ENCODE results near the gene EVL. TPM values are rescaled to one million over a fixed set of nuclear protein-coding genes. Genes with fewer than 3 reads are reported as not detected.
"Not testable (repeated sequence)": the region's sequence is repeated elsewhere in the genome, so short reads cannot be mapped to it uniquely, and the experiment has no call there.

Gene EVL
- total and polyA plus RNA-seq, 2 donors from 2014 or later = 54.8 to 84.1 TPM

GRCh38 chr14:100028990-100029677, 36.1 kb upstream of the EVL start:
- Histone ChIP-seq H3K4me3 (ENCODE audit: low read length in 3 of 3) (no peak overlapping the region), H3K36me3 (ENCODE audit: control insufficient read depth in 2 of 3, insufficient read depth in 3 of 3, low read length in 3 of 3) (no peaks in the 10 kb centered on the region), H3K4me1 (ENCODE audit: control insufficient read depth in 2 of 3, insufficient read depth in 2 of 3, low read depth in 1 of 3, low read length in 3 of 3) (peaks cover 0 to 29% (median 17%) of the 10 kb centered on the region in 3 donors), H3K27ac (ENCODE audit: low read depth in 2 of 2, low read length in 2 of 2) (no peak overlapping the region), H3K9ac (ENCODE audit: low read length in 3 of 3) (no peak overlapping the region), H3K27me3 (ENCODE audit: control insufficient read depth, insufficient read depth, low read length) (no peaks in the 10 kb centered on the region), H3K9me3 (ENCODE audit: control insufficient read depth in 2 of 3, insufficient read depth in 1 of 3, low read length in 3 of 3) (no peaks in the 10 kb centered on the region)
- no peak for TF ChIP-seq CTCF (IDR thresholded peaks at IDR 0.05; ENCODE audit: borderline replicate concordance, extremely low read depth, insufficient read depth)
- DNase-seq (no peak), FAIRE-seq (no peak)
- intact Hi-C loops (cut with DNase I) = no loop called here

GRCh38 chr14:100030006-100030405, 35.2 kb upstream of the EVL start:
- H3K27me3 ChIP-seq (ENCODE audit: control insufficient read depth, insufficient read depth, low read length); H3K4me3 ChIP-seq (ENCODE audit: low read length in 3 of 3); FAIRE-seq; H3K9me3 ChIP-seq (ENCODE audit: control insufficient read depth in 2 of 3, insufficient read depth in 1 of 3, low read length in 3 of 3); H3K9ac ChIP-seq (ENCODE audit: low read length in 3 of 3); intact Hi-C loops (cut with DNase I); DNase-seq; H3K27ac ChIP-seq (ENCODE audit: low read depth in 2 of 2, low read length in 2 of 2); H3K36me3 ChIP-seq (ENCODE audit: control insufficient read depth in 2 of 3, insufficient read depth in 3 of 3, low read length in 3 of 3): not testable (repeated sequence)
- peaks cover 0 to 21% (median 17%) of the 10 kb centered on the region in 3 donors for H3K4me1 ChIP-seq (ENCODE audit: control insufficient read depth in 2 of 3, insufficient read depth in 2 of 3, low read depth in 1 of 3, low read length in 3 of 3)

GRCh38 chr14:100030452-100031153, 34.6 kb upstream of the EVL start:
- Histone ChIP-seq H3K4me3 (ENCODE audit: low read length in 3 of 3) (no peak overlapping the region), H3K9ac (ENCODE audit: low read length in 3 of 3) (no peak overlapping the region), H3K9me3 (ENCODE audit: control insufficient read depth in 2 of 3, insufficient read depth in 1 of 3, low read length in 3 of 3) (no peaks in the 10 kb centered on the region), H3K27ac (ENCODE audit: low read depth in 2 of 2, low read length in 2 of 2) (no peak overlapping the region), H3K4me1 (ENCODE audit: control insufficient read depth in 2 of 3, insufficient read depth in 2 of 3, low read depth in 1 of 3, low read length in 3 of 3) (peaks cover 0 to 18% (median 17%) of the 10 kb centered on the region in 3 donors), H3K36me3 (ENCODE audit: control insufficient read depth in 2 of 3, insufficient read depth in 3 of 3, low read length in 3 of 3) (no peaks in the 10 kb centered on the region), H3K27me3 (ENCODE audit: control insufficient read depth, insufficient read depth, low read length) (no peaks in the 10 kb centered on the region)
- FAIRE-seq (no peak), DNase-seq (no peak)
- intact Hi-C loops (cut with DNase I) = no loop called here
- no peak for TF ChIP-seq CTCF (IDR thresholded peaks at IDR 0.05; ENCODE audit: borderline replicate concordance, extremely low read depth, insufficient read depth)

DNA sequence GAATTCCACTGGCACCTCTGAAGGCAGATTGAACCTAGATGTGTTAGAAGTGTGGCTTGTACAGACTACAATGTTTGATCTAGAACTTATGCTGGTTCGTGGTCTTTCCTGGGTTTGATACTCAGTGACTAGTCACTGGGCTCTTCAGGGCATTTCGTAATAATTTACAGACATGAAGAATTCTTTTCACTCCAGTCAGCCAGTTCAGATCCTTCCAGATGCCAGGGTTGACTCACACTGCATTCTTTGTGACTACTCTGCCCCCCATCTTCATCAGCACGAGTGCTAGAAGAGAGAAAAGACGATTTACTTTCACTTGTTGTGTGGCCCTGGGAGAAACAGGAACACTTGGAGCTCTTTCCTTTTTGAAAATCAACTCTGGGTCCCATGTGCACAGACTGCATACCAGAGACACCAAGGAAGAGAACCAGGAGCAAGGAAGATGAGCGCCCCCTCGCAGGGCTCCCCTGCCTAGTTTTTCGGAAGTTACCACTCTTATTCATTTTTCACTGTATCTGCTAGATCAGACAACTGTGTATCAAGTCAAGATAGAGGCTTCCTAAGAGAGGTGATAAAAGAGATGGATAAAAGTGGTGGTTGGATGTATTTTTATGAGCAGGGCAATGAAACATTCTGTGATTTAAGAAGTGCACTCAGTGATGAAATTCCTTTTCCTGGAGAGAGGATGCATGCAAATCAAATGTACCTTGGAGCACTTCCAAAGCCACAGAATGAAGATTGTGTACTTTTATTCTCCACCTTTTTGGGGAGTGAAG, 33.5 kb upstream of the EVL start:
- Histone ChIP-seq H3K9me3 (ENCODE audit: control insufficient read depth in 2 of 3, insufficient read depth in 1 of 3, low read length in 3 of 3) (no peaks in the 10 kb centered on the region), H3K27ac (ENCODE audit: low read depth in 2 of 2, low read length in 2 of 2) (peak overlapping the region in 1 of 2 donors; percentile 40), H3K4me1 (ENCODE audit: control insufficient read depth in 2 of 3, insufficient read depth in 2 of 3, low read depth in 1 of 3, low read length in 3 of 3) (peaks cover 0 to 17% (median 16%) of the 10 kb centered on the region in 3 donors), H3K4me3 (ENCODE audit: low read length in 3 of 3) (peak overlapping the region in 1 of 3 donors; percentile 25), H3K27me3 (ENCODE audit: control insufficient read depth, insufficient read depth, low read length) (no peaks in the 10 kb centered on the region), H3K9ac (ENCODE audit: low read length in 3 of 3) (no peak overlapping the region), H3K36me3 (ENCODE audit: control insufficient read depth in 2 of 3, insufficient read depth in 3 of 3, low read length in 3 of 3) (no peaks in the 10 kb centered on the region)
- intact Hi-C loops (cut with DNase I) = no loop called here
- TF ChIP-seq CTCF (IDR thresholded peaks at IDR 0.05; ENCODE audit: borderline replicate concordance, extremely low read depth, insufficient read depth) = no peak
- no peak for FAIRE-seq
- no peak for DNase-seq
